Activated CD8-positive, alpha-beta memory T cell treated with anti-CD3 and anti-CD28 coated beads for 4 hours (primary cell): Measurements from ENCODE around the gene CBR3.

ENCODE experiments used
- DNase-seq, 2 donors: peaks; one replicate each; pipeline ENCODE4 v3.0.0-alpha.2; 2020; ENCODE audit warnings: low read depth in 2 of 2

Gene CBR3

DNA sequence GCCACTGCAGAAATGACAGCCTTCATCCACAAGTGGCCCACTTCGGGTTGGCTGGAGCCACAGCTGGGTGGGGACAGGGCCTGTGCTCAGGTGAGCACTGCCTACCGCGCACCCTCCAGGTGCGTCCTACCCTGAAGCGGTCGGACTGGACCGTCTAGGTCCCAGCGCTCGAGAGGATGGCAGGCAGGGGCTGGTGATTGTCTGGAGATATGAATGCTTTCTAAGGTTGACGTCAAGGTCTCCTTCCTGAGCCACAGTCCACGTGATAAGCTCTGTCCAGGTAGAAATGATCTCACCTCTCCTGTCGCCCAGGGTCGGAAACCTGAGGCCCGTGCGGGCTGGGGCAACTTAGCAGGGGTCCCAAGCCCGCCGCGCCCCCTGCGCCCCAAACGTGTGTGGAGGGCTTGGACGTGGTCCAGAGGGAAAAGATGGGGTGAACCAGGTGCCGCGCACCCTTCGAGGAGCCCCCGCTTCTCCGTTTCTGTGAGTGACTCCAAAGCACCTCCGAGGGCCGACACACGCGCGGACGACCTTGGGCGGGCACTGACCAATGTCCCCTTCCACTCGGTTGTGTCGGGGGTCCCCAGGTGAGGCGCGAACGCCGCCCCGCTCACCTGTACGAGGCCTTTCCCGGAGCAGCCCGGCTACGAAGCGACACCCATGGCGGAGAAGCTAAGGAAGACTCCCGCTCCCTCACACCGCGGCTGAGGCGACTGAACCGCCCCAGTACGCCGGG, 20.9 kb downstream of the CBR3 start:
- no peak for DNase-seq

DNA sequence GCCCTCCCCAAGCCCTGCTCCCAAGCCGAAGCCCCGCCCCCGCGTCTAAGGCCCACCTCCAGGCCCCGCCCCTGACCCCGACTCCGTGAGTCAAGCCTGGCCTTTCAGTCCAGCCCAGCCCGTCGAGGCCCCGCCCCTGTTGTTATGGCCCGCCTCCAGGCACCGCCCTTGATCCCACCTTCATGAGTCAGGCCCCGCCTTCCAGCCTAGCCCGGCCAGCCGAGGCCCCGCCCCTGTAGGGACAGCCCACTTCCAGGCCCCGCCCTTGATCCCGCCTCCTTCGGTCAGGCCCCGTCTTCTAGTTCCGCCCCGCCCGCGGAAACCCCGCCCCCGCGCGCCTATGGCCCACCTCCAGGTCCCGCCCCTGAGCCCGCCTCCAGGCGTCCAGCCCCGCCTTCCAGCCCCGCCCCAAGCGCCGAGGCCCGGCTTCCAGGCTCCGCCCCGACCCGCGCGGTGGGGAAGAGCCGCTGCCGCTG, 21.5 kb downstream of the CBR3 start:
- DNase-seq: peak; percentile 99

DNA sequence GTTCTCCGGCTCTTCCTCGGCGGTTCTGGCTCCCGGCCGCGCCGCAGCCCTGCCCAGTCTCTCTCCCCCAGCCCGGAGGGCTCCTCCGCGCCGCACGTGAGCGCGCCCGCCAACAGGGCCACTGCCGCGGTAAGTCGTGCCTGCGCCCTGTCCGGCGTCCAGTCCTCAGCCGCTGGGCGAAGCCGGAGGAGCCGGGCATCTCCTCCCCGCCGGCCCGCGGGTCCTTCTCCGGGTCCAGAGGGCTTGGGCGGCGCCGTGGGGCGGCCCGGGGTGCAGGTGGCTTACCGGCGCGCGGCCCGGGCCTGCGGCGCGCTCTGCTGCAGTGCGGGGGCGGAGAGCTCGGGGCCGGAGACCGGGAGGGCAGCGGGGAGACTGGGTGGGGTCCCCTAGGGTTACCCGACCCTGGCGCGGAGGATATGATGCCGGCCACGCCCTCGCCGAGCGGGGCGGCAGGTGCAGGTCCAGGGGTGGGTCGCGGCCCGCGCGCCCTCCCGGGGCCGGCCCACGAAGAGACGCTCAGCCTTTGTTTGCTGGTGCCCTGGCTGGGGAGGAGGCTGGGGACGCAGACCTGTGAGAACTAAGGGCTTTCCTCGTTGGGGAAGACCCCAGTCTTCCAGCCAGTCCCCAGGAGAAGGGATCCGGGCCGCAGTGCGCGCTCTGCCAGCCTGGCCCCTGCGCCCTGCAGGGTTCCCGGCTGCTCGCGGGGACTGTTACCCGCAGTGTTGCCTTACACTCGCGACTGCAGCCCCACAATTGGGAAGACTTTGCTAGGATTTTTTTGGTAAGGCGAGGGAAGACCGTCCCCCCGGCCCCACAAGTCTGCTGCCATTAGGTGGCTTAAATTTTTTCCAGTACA, 22.2 kb downstream of the CBR3 start, which contains the start of gene DOP1B:
DOP1B (plus strand) TSS at position 10 of the 856 bp plus-strand sequence. CDS start 7,910 bp downstream, outside the sequence.
- no peak for DNase-seq

DNA sequence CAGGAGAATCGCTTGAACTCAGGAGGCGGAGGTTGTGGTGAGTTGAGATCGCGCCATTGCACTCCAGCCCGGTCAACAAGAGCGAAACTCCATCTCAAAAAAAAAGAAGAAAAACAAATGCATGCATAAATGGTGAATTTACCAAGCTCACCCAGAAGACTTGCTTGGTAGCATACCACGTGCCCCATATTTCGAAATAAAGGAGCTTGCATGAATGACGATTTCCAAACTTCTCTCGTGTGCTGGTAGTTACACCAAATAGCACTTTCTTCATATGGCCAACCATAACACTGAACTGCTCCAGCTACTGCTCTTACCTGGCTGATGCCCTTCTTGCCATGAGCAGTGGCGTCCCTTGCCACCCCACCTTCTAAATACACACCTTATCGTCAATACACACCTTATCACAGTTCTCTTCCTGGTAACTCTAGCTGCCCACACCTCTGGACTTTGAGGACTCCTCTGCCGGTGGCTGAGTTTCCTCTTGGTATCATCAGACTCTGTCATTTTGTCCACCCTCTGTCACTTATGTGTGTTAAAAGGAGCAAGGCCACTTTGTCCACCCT, 24.6 kb downstream of the CBR3 start:
- DNase-seq: no peak

DNA sequence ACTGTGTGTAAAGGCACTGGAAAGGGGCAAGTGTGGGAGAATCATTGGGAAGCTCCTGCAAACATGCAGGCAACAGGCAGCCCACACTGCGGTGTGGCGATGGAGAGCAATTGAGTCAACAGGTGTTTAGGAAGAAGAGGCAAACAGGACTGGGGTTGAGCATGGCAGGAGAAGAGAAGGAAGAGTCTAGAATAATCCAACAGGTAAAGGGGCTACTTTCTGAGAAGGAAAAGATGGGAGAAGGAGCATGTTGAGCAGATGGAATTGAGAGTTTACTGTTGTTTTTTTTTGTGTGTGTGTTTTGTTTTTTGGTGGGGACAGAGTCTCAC, 25.9 kb downstream of the CBR3 start:
- DNase-seq: no peak

DNA sequence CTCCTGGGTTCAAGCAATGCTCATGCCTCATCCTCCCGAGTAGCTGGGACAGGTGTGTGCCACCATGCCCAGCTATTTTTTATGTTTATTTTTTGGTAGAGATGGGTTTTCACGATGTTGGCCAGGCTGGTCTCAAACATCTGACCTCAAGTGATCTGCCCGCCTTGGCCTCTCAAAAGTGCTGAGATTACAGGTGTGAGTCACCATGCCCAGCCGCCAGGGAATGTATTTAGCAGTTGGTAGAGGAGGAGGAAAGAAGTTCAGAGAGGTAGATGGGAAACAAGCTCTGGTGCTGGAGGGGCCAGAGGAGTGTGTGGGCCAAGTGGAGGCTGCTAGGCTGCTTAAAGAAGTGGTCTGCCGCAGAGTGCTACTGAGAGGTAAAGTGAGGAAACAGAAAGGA, 27.8 kb downstream of the CBR3 start:
- no peak for DNase-seq

DNA sequence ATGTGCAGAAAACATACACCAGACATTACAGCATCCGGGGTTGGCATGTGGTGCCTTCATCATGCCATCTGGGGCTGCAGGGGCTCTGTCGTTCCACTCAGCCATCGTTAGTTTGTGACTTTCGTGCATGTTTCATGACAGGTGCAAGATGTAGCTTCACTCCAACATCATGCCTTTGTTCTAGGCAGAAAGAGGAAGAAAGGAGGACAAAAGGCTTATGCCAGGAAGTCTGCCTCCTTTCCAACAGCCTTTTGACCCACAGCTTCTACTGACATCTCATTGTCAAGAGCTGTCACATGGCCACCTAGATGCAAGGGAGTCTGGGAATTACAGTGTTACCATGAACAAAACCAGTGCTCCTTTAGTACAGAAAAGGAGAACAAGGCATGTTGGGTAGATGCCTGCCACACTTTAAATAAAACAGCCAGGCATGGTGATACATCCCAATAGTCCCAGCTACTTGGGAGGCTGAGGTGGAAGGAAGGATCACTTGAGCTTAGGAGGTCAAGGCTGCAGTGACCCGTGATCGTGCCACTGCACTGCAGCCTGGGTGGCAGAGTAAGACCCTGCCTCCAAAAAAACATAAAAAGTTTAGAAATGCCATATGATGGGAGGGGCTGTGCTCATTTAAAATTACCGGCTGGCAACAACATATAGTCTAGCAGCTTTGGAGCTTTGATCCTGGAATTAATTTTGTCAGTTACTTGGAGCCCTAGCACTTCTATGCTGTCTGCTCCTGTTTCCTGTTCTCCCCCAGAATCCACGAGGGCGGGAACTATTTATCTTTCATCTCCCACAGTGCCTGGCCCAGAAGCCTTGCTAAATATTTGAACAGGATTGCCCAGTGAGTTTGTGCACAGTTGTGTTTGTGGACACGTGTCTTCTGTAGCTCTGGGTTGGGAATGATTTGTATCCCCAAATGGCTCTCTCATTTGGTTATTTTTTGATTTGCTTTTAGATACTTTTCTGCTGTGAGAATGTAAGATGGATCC, 29.2 kb downstream of the CBR3 start:
- no peak for DNase-seq

DNA sequence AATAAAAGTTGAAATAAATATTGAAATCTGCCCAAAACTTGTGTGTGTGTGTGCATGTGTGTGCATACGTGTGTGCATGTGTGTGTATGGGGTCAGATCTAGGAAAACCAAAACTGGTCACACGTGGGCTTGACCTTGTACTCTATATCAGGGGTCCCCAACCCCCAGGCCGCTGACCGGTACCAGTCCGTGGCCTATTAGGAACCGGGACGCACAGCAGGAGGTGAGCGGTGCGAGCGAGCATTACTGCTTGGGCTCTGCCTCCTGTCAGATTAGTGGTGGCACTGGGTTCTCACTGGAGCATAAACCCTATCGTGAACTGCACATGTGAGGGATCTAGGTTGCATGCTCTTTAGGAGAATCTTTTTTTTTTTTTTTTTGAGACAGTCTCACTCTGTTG, 30.5 kb downstream of the CBR3 start:
- no peak for DNase-seq

DNA sequence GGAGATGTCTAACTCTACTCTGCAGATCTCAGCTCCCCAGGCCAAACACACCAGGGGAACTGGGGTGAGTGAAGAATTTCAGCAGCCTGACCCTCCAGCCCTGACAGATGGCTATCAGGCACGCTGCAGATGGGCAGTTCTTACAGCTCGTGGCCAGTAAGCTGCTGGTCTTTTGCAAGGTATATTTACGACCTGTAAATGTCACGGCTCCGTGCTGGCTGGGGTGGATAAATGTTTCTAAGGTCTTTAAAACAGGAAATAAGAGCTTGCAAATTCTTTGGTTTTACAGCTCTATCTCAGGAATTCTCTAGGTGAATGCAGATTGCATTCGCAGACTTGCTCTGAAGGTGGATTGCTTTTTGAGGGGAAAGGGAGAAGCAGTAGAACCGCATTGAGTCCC, 31.8 kb downstream of the CBR3 start:
- DNase-seq: no peak

DNA sequence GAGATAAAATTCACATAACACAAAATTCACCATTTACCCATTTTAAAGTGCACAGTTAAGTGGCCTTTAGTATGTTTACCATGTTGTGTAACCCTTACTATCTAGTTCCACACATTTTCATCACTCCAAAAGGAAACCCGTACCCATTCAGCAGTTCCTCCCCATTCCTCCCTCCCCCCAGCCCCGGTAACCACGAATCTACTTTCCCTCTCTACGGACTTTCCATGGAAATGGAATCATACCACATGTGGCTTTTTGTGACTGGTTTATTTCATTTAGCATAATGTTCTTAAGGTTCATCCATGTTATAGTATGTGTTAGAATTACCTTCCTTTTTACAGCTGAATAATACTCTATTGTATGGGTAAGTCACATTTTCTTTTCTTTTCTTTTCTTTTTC, 32.7 kb downstream of the CBR3 start:
- DNase-seq: no peak

DNA sequence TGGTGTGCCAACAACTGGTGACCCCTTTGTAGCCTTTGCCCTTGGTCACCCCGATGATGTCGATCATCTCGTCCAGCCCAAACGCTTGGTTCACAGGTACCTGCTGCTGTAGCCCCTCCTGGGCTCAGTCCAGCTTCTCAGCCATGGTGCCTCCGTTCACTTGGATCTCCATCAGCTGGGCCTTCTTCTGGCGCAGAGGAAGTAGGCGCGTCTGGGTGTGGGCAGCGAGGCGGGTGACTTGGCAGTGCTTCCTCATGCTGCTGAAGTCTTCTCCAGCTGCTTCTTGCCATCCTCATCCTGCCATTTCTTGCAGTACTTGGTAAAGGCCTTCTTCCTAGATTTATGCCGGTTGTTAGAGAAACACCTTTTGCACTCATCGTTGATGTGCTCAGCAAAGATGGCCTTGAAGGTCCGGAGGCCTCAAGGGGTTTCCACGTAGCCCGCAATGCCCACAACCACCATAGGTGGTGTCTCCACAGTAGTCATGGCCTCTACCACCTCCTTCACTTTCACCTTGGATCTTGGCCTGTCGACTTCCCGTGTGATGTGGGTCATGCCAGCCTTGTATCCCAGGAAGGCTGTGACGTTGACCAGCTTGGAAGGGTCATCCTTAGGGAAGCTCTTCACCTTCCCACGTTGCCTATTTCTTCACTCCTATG, 34.7 kb downstream of the CBR3 start:
- DNase-seq: no peak

DNA sequence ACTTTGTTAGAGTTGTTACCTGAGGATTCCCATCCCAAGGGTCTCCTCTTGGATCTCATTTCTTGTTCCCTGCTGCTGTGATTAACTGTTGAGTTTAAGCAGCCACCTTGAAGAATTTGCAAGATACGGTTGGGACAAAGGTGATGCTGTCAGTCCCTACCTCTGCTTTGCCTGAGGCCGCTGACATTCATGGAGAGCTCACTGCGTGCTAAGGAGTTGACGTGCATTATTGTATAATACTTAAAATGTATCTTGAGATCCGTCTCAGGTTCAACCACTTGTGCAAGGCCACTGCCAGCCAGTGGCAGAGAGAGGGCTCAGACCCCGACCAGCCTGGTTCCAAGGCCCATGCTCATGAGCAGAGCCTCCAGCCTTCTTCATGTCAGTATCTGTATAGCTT, 35.9 kb downstream of the CBR3 start:
- no peak for DNase-seq

DNA sequence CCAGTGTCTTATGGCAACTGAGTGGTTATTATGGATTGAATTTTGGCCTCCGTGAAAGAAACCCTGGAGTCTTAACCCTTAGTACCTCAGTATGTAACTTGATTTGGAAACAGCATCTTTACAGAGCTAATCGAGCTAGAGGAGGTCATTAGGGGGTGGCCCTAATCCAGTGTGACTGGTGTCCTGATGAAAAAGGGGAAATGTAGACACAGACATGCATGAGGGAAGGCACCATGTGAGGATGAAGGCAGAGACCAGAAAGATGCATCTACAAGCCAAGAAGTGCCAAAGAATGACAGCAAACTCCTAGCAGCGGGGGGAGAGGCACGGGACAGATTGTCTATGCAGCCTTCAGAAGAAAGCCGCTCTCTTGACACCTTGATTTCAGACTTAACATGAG, 36.5 kb downstream of the CBR3 start:
- no peak for DNase-seq

DNA sequence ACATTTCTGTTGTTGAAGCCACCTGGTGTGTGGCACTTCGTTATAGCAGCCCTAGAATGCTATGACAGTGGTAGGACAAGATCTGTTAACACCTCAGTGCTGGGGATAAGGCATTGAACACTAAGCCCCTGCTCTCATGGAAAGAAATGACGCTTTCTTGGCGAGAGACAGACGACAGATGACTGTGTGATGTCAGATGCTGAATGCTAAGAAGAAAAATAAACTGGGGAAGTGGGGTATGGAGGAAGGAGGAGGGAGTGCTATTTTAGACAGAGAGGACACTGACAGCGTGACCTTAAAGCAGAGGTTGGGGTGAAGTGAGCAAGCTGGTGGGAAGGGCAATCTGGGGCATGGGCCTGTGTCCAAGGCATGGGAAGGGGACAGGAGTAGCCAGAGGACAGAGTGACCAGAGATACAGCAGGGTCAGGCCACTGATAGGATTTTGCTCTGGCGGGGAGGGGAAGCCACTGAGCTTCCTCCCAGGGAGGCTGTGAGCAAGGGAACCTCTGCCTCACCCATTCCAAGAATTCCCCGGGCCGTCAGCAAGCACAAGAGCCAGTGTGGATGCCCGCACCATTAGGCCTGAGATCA, 37.0 kb downstream of the CBR3 start:
- no peak for DNase-seq

DNA sequence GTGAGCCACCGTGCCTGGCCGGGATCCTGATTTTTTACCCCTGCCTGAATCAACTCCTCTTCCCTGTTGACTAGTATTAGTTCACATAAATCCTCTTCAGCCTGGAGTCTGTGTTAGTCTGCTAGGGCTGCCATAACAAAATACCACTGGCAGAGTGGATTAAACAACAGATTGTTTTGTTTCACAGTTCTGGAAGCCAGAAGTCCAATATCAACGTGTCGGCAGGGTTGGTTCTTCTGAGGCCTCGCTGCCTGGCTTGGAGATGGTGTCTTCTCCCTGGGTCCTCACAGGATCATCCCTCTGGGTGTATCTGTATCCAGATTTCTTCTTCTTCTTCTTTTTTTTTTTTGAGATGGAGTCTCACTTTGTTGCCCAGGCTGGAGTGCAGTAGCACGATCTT, 39.9 kb downstream of the CBR3 start:
- no peak for DNase-seq

DNA sequence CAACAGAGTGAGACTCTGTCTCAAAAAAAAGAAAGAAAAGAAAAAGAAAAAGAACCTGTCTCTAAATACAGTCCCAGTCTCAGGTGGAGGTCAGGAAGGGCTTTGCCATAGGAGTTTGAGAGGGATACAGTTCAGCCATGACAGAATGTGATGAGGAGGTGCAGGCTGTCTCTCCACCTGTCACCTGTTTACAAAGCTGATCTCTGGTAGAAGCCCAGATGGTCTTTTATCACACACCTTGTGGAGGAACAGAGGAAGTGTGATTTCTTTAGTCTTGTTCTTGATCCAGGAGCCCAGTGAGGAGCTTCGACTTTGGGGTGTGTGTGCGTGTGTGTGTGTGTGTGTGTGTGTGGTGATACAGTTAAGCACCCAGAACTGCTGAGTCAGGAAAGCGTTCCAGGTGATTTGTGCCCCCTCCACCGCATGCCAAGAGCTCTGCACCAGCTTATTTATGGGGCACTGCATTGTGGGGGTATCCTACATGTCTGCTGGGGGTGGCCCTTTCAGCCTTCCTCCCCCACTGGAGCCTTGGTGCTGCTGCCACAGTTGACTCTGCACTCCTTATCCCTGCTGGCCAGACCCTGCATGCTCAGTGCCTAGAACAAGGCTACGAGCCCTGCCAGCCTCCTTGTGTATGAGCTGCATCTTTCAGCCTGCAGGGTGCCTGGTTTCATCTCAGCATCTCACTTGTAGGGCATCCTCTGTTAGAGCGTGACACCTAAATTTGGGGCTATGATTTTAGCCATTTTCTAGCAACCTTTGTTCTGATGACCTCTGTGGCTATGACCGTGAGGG, 41.1 kb downstream of the CBR3 start:
- DNase-seq: no peak

DNA sequence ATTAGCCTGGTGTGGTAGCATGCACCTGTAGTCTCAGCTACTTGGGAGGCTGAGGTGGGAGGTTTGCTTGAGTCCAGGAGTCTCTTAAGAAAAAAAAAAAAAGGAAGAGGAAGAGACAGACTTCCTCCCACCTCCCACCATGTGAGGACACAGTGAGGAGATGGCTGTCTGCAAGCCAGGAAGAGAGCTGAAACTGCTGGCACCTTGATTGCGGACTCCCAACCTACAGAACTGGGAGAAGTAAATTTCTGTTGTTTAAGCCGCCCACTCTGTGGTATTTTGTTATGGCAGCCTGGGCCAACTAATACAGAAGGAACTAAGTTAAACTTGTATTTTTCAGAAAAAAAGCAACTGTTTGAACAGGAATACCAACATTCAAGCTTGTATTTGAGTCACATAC, 43.5 kb downstream of the CBR3 start:
- DNase-seq: no peak

DNA sequence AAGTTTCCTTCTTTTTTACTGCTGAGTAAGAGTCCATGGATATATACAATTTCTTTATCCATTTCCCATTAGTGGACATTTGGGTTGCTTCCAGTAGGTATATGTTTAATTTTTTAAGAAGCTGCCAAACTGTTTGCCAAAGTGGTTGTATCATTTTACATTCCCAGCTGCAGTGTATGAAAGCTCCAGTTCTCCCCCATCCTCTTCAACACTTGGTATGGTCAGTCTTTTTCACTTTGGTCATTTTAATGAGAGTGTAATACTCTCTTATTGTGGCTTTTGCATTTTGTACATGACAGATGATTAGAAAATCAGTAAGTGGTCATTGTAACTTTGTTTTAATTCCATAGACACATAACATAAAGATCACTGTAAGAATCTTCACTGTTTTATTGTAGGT, 44.3 kb downstream of the CBR3 start:
- no peak for DNase-seq

DNA sequence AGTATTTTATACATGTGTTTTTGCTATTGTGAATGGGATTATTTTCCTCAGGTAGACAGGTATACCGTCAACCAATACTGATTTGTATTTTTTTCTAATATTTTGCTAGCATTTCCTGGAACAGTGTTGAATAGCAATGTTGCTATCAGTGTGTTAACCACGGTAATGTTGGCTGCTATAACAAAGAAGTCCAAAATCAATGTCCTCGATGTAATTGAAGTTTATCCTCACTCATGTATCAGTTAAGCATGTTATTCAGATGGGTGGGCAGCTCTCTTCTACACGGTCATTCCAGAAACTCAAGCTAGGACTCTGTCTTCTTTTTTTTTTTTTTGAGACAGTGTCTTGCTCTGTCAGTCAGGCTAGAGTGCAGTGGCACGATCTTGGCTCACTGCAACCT, 46.1 kb downstream of the CBR3 start:
- DNase-seq: no peak
